ENCODE data around the gene MTSS2. TPM values are rescaled to one million over a fixed set of nuclear protein-coding genes. Genes with fewer than 3 reads are reported as not detected.

The MTSS2 gene
- total RNA-seq, 1 donor: 24.0 TPM

DNA sequence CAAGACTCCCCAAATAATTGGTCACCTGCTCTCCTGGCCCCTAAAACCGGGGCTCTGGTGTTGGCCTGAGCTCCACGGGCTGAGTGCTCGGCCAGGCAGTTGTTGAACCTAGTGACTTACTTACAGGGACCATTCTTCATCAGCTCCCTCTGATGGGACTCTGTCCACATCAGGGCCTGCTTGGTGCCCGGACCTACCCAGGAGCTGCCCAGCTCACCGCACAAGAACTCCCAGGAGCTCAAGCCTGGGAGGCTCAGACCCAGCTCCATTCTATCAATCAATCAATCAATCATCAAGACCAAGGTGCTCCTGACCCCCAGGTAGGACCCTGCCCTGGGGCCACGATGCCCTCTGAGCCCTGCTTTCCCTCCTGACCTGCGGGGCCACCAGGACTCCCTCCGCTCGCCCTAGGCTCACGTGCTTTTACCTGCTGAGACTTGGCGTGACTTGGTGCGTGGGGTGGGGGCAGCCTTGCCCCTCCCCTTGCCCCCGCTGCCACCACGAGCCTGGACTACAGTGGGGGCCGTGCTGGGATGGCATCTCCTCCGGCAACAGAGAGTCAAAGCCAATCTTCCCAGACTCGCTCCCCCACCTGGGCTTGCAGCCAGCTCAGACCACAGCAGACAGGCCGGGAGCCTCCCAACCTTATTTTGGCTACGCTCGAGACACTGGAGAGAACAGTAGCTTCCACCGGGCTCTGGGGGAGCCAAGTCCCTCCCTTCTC lies 23.8 kb downstream of the MTSS2 start:
- peak; percentile 19 for DNase-seq (ENCODE audit: low read depth)

GRCh38 chr16:70661534-70661917 lies 24.3 kb downstream of the MTSS2 start:
- DNase-seq (ENCODE audit: low read depth): no peak
- no peak overlapping the region for H3K4me3 ChIP-seq (ENCODE audit: low read depth, low read length)
- TF ChIP-seq, protein P1, sequence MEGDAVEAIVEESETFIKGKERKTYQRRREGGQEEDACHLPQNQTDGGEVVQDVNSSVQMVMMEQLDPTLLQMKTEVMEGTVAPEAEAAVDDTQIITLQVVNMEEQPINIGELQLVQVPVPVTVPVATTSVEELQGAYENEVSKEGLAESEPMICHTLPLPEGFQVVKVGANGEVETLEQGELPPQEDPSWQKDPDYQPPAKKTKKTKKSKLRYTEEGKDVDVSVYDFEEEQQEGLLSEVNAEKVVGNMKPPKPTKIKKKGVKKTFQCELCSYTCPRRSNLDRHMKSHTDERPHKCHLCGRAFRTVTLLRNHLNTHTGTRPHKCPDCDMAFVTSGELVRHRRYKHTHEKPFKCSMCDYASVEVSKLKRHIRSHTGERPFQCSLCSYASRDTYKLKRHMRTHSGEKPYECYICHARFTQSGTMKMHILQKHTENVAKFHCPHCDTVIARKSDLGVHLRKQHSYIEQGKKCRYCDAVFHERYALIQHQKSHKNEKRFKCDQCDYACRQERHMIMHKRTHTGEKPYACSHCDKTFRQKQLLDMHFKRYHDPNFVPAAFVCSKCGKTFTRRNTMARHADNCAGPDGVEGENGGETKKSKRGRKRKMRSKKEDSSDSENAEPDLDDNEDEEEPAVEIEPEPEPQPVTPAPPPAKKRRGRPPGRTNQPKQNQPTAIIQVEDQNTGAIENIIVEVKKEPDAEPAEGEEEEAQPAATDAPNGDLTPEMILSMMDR (IDR thresholded peaks at IDR 0.05; ENCODE audit: insufficient read depth, low read length): no peak

More for the DNA sequence above, 23.8 kb downstream of the MTSS2 start:
- H3K4me3 ChIP-seq (ENCODE audit: low read depth, low read length): no peak overlapping the region
- TF ChIP-seq, protein P1 (IDR thresholded peaks at IDR 0.05; ENCODE audit: insufficient read depth, low read length): no peak

- DNase-seq (ENCODE audit: low read depth): no peak
- TF ChIP-seq, protein P1 (IDR thresholded peaks at IDR 0.05; ENCODE audit: insufficient read depth, low read length): no peak
- no peak overlapping the region for H3K4me3 ChIP-seq (ENCODE audit: low read depth, low read length)
These were observed 25.0 kb downstream of the MTSS2 start for GRCh38 chr16:70660672-70661350.

- H3K4me3 ChIP-seq (ENCODE audit: low read depth, low read length): no peak overlapping the region
- DNase-seq (ENCODE audit: low read depth): no peak
- TF ChIP-seq, protein P1 (IDR thresholded peaks at IDR 0.05; ENCODE audit: insufficient read depth, low read length): no peak
These were observed 25.7 kb downstream of the MTSS2 start for GRCh38 chr16:70659953-70660671.

DNA sequence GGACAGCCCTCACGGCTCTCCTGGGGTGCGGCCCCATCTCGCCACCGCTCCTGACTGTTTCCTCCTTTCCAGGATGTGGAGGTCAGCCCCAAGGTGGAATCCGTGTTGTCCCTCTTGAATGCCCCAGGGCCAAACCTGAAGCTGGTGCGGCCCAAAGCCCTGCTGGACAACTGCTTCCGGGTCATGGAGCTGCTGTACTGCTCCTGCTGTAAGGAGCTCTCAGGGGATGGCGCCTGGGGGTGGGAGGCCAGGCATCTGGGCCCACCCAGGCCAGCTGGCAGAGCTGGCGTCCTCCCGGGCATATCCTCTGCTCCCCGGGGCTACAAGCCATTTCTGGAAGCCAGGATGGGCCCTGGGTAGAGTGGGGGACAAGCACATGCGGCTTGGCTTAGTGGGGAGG lies 26.3 kb downstream of the MTSS2 start:
- H3K4me3 ChIP-seq (ENCODE audit: low read depth, low read length): no peak overlapping the region
- no peak for DNase-seq (ENCODE audit: low read depth)
- TF ChIP-seq, protein P1 (IDR thresholded peaks at IDR 0.05; ENCODE audit: insufficient read depth, low read length): no peak

- TF ChIP-seq, protein P1 (IDR thresholded peaks at IDR 0.05; ENCODE audit: insufficient read depth, low read length): no peak
- DNase-seq (ENCODE audit: low read depth): no peak
- no peak overlapping the region for H3K4me3 ChIP-seq (ENCODE audit: low read depth, low read length)
These were observed 26.9 kb downstream of the MTSS2 start for GRCh38 chr16:70658921-70659320.
